Measurements from ENCODE around the gene ATP6V1E1.

Gene ATP6V1E1

DNA sequence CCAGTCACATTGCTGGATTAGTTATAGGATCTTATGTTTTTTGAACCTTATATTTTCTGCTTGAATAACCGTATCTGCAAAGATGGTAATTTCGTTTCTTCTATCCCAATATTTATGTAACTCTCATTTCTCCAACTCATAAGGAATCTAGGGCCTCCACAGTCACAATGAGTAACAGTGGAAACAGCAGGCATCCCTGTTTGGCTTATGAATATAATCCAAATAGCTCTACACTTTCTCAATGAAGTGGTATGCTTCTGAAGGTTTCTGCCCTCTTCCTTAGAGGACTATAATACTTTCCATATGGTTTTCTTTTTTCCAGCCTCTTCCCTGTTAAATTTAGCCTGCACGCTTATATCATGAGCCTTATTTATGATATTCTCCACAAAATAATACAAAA is 16.5 kb downstream of the ATP6V1E1 start:
- TF ChIP-seq, protein P1, sequence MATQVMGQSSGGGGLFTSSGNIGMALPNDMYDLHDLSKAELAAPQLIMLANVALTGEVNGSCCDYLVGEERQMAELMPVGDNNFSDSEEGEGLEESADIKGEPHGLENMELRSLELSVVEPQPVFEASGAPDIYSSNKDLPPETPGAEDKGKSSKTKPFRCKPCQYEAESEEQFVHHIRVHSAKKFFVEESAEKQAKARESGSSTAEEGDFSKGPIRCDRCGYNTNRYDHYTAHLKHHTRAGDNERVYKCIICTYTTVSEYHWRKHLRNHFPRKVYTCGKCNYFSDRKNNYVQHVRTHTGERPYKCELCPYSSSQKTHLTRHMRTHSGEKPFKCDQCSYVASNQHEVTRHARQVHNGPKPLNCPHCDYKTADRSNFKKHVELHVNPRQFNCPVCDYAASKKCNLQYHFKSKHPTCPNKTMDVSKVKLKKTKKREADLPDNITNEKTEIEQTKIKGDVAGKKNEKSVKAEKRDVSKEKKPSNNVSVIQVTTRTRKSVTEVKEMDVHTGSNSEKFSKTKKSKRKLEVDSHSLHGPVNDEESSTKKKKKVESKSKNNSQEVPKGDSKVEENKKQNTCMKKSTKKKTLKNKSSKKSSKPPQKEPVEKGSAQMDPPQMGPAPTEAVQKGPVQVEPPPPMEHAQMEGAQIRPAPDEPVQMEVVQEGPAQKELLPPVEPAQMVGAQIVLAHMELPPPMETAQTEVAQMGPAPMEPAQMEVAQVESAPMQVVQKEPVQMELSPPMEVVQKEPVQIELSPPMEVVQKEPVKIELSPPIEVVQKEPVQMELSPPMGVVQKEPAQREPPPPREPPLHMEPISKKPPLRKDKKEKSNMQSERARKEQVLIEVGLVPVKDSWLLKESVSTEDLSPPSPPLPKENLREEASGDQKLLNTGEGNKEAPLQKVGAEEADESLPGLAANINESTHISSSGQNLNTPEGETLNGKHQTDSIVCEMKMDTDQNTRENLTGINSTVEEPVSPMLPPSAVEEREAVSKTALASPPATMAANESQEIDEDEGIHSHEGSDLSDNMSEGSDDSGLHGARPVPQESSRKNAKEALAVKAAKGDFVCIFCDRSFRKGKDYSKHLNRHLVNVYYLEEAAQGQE (IDR thresholded peaks at IDR 0.05; ENCODE audit: insufficient read depth in 1 of 2, low read depth in 2 of 2, low read length in 2 of 2) = no peak
- no peak for TF ChIP-seq SIN3A (IDR thresholded peaks at IDR 0.05; ENCODE audit: borderline replicate concordance, insufficient read depth, low read length)
- no peak for TF ChIP-seq POLR2AphosphoS5 (IDR thresholded peaks at IDR 0.05; ENCODE audit: low read depth, low read length)
- no peak for TF ChIP-seq FOXP2 (optimal IDR thresholded peaks at IDR 0.05; ENCODE audit: borderline replicate concordance, extremely low read depth, extremely low read length, insufficient read depth)
- no peak for TF ChIP-seq TAF1 (IDR thresholded peaks at IDR 0.05; ENCODE audit: borderline replicate concordance, insufficient read depth, low read length)

DNA sequence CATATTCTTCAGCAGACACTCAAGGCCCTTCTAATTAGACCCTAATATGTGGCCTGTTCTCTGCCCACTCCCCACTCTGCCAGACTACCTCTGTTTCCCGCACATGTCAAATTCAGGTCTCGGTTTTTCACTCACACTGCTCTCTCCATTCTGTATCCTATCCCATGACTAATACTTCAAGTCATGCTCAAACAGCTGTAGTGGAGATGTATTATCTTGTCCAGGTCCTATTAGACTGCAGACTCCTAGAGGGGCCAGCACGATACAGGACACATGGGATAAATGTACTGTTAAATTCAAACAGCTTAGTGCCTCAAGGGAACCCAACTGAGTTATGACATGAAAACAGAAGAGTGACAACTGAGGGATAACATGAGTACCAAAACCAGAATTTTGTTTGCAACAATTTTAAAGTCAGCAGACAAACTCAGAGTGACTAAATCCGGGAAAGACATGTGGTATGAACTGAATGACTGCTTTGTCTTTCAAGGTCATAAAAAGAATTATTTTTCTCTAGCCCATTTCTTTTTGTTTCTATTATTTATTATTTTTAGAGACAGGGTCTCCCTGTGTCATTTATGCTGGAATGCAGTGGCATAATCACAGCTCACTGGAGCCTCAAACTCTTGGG is 20.5 kb downstream of the ATP6V1E1 start:
- TF ChIP-seq POLR2AphosphoS5 (IDR thresholded peaks at IDR 0.05; ENCODE audit: low read depth, low read length) (no peak), SIN3A (IDR thresholded peaks at IDR 0.05; ENCODE audit: borderline replicate concordance, insufficient read depth, low read length) (no peak), FOXP2 (optimal IDR thresholded peaks at IDR 0.05; ENCODE audit: borderline replicate concordance, extremely low read depth, extremely low read length, insufficient read depth) (no peak), TAF1 (IDR thresholded peaks at IDR 0.05; ENCODE audit: borderline replicate concordance, insufficient read depth, low read length) (no peak)
- TF ChIP-seq, protein P1 (IDR thresholded peaks at IDR 0.05; ENCODE audit: insufficient read depth in 1 of 2, low read depth in 2 of 2, low read length in 2 of 2) = no peak

DNA sequence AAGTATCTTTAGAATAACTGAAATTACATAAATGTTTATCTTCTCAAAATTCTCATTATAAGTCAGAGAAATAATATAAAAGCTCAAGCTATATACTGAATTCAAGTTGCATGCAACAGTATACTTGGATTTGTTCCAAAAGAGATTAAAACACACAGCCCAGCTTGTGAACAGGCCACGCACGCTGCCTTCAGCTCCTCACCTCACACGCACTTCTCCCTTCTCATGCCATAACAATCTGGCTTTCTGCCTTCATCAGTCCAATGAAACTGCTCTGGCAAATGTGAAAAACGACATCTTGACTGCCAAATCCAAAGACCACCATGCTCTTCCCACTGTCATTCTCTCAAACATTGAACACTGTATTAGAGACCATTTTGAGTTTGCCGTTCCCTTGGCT is 22.1 kb downstream of the ATP6V1E1 start:
- TF ChIP-seq FOXP2 (optimal IDR thresholded peaks at IDR 0.05; ENCODE audit: borderline replicate concordance, extremely low read depth, extremely low read length, insufficient read depth) (no peak), TAF1 (IDR thresholded peaks at IDR 0.05; ENCODE audit: borderline replicate concordance, insufficient read depth, low read length) (no peak), SIN3A (IDR thresholded peaks at IDR 0.05; ENCODE audit: borderline replicate concordance, insufficient read depth, low read length) (no peak), POLR2AphosphoS5 (IDR thresholded peaks at IDR 0.05; ENCODE audit: low read depth, low read length) (no peak)
- TF ChIP-seq, protein P1 (IDR thresholded peaks at IDR 0.05; ENCODE audit: insufficient read depth in 1 of 2, low read depth in 2 of 2, low read length in 2 of 2) = no peak

DNA sequence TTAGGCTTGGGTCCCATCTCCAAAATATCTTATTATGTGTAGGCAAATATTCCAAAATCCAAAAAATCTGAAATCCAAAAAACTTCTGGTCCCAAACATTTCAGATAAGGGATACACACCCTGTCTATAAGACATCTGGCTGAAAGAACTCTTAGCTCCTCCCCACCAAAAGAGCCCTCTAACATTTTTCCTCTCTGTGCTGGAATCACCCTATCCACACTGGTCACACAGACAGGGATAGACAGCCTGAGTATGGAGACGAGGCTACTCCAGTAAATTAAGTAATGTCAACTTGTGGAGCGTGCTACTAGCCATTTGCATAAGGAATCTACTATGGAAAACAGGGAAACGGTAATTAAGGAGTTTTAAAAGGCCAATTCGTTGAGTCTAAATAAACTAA is 24.9 kb downstream of the ATP6V1E1 start:
- TF ChIP-seq SIN3A (IDR thresholded peaks at IDR 0.05; ENCODE audit: borderline replicate concordance, insufficient read depth, low read length) (no peak), POLR2AphosphoS5 (IDR thresholded peaks at IDR 0.05; ENCODE audit: low read depth, low read length) (no peak), TAF1 (IDR thresholded peaks at IDR 0.05; ENCODE audit: borderline replicate concordance, insufficient read depth, low read length) (no peak), FOXP2 (optimal IDR thresholded peaks at IDR 0.05; ENCODE audit: borderline replicate concordance, extremely low read depth, extremely low read length, insufficient read depth) (no peak)
- TF ChIP-seq, protein P1 (IDR thresholded peaks at IDR 0.05; ENCODE audit: insufficient read depth in 1 of 2, low read depth in 2 of 2, low read length in 2 of 2) = no peak
